IMR-90 (cell line): Measurements from ENCODE around the gene SLC19A1.
A peak's percentile ranks its signal among the peaks of the same experiment; 100 is the strongest.

Experiments
- CEBPB ChIP-seq: IDR thresholded peaks from 2 replicates; pipeline ENCODE4 v1.6.1; 2012; ENCODE audit warnings: low read depth, low read length, improper control_type of control experiment
- CHD1 ChIP-seq: IDR thresholded peaks from 2 replicates; pipeline ENCODE4 v1.6.1; 2012; ENCODE audit warnings: low read depth, low read length, improper control_type of control experiment
- CTCF ChIP-seq: conservative IDR thresholded peaks from 2 replicates; pipeline ENCODE4 v1.5.1; 2012; ENCODE audit warnings: mild to moderate bottlenecking, low read depth, low read length, improper control_type of control experiment
- MAFK ChIP-seq: IDR thresholded peaks from 2 replicates; pipeline ENCODE4 v1.6.1; 2012; ENCODE audit warnings: low read depth, low read length, improper control_type of control experiment
- MXI1 ChIP-seq: IDR thresholded peaks from 2 replicates; pipeline ENCODE4 v1.6.1; 2012; ENCODE audit warnings: low read depth, mild to moderate bottlenecking, low read length, moderate library complexity, borderline replicate concordance
- POLR2A ChIP-seq: IDR thresholded peaks from 2 replicates; pipeline ENCODE4 v1.6.1; 2012; ENCODE audit warnings: mild to moderate bottlenecking, low read depth, low read length
- RAD21 ChIP-seq: IDR thresholded peaks from 2 replicates; pipeline ENCODE4 v1.6.1; 2012; ENCODE audit warnings: low read length, improper control_type of control experiment
- RCOR1 ChIP-seq: IDR thresholded peaks from 2 replicates; pipeline ENCODE4 v1.6.1; 2012; ENCODE audit warnings: mild to moderate bottlenecking, low read length, improper control_type of control experiment; ENCODE audit not compliant: insufficient replicate concordance
- SMC3 ChIP-seq: fragments of 150-350 bp; IDR thresholded peaks from 2 replicates; pipeline ENCODE4 v1.6.1; 2016; ENCODE audit warnings: low read depth, mild to moderate bottlenecking, antibody characterized with exemption, low read length, moderate library complexity

- peak; percentile 52 for TF ChIP-seq CTCF
- TF ChIP-seq SMC3 = peak; percentile 29; the same call in 1 of the 2 replicates
- TF ChIP-seq POLR2A = no peak
- TF ChIP-seq CEBPB = no peak
- TF ChIP-seq RAD21 = no peak
- TF ChIP-seq MXI1 = peak; percentile 65; the same call in 1 of the 2 replicates
- TF ChIP-seq RCOR1 = no peak
- no peak for TF ChIP-seq CHD1
- TF ChIP-seq MAFK = no peak
Observed at GRCh38 chr21:45542242-45542666, at the start of gene SLC19A1.
